GM18508 (cell line): ENCODE measurements around the gene DEFB121.
"Not testable (repeated sequence)": the region's sequence is repeated elsewhere in the genome, so short reads cannot be mapped to it uniquely, and the experiment has no call there.

Experiments
- ATAC-seq: cut with Tn5 transposase; IDR thresholded peaks from one replicate; pipeline ENCODE4 v1.9.1; 2021; ENCODE audit warnings: moderate number of reproducible peaks; ENCODE audit not compliant: insufficient read depth, unreplicated experiment

The DEFB121 gene

GRCh38 chr20:31406115-31406514 is at the start of gene DEFB121:
TSS of gene DEFB121 (minus strand) at chr20:31406215. CDS start at chr20:31406152, 63 bp downstream.
- no peak for ATAC-seq

- no peak for ATAC-seq
Observed at GRCh38 chr20:31454361-31454760, 48.3 kb upstream of the DEFB121 start.

GRCh38 chr20:31452575-31452974 is 46.6 kb upstream of the DEFB121 start:
- no peak for ATAC-seq

GRCh38 chr20:31449511-31450414 is 43.7 kb upstream of the DEFB121 start:
- no peak for ATAC-seq

- no peak for ATAC-seq
Observed at GRCh38 chr20:31446084-31446819, 40.2 kb upstream of the DEFB121 start.

- ATAC-seq: no peak
Observed at GRCh38 chr20:31440012-31440659, 34.1 kb upstream of the DEFB121 start, which contains the start of gene DEFB123. TSS of gene DEFB123 (plus strand) at chr20:31440632. CDS start at chr20:31440699, 67 bp downstream.

GRCh38 chr20:31430568-31431115 is 24.6 kb upstream of the DEFB121 start:
- ATAC-seq: no peak

- not testable (repeated sequence) for ATAC-seq
Observed at GRCh38 chr20:31427576-31427975, 21.6 kb upstream of the DEFB121 start.

- not testable (repeated sequence) for ATAC-seq
Observed at GRCh38 chr20:31426891-31427551, 21.0 kb upstream of the DEFB121 start.

- no peak for ATAC-seq
Observed at GRCh38 chr20:31425797-31426196, 19.8 kb upstream of the DEFB121 start.

- no peak for ATAC-seq
Observed at GRCh38 chr20:31418307-31418706, 12.3 kb upstream of the DEFB121 start.

- ATAC-seq: no peak
Observed at GRCh38 chr20:31415653-31416052, 9.6 kb upstream of the DEFB121 start.

- no peak for ATAC-seq
Observed at GRCh38 chr20:31414381-31414780, 8.4 kb upstream of the DEFB121 start.

GRCh38 chr20:31410011-31410410 is 4.0 kb upstream of the DEFB121 start:
- no peak for ATAC-seq

- ATAC-seq: no peak
Observed at GRCh38 chr20:31403886-31404285, 2.1 kb downstream of the DEFB121 start.

- no peak for ATAC-seq
Observed at GRCh38 chr20:31394900-31395299, 11.1 kb downstream of the DEFB121 start.

GRCh38 chr20:31392836-31393235 is 13.2 kb downstream of the DEFB121 start:
- ATAC-seq: no peak

- no peak for ATAC-seq
Observed at GRCh38 chr20:31390490-31390889, 15.5 kb downstream of the DEFB121 start, which contains the start of gene DEFB119. TSS of gene DEFB119 (minus strand) at chr20:31390590. CDS start at chr20:31390483, 107 bp downstream.

- ATAC-seq: no peak
Observed at GRCh38 chr20:31374346-31374745, 31.7 kb downstream of the DEFB121 start.

- no peak for ATAC-seq
Observed at GRCh38 chr20:31368301-31368700, 37.7 kb downstream of the DEFB121 start, which contains the start of gene DEFB118. TSS of gene DEFB118 (plus strand) at chr20:31368601. CDS start at chr20:31368651, 50 bp downstream.
